ENCODE measurements around the gene LZTFL1.
"Not testable (repeated sequence)": the region's sequence is repeated elsewhere in the genome, so short reads cannot be mapped to it uniquely, and the experiment has no call there.

The LZTFL1 gene

DNA sequence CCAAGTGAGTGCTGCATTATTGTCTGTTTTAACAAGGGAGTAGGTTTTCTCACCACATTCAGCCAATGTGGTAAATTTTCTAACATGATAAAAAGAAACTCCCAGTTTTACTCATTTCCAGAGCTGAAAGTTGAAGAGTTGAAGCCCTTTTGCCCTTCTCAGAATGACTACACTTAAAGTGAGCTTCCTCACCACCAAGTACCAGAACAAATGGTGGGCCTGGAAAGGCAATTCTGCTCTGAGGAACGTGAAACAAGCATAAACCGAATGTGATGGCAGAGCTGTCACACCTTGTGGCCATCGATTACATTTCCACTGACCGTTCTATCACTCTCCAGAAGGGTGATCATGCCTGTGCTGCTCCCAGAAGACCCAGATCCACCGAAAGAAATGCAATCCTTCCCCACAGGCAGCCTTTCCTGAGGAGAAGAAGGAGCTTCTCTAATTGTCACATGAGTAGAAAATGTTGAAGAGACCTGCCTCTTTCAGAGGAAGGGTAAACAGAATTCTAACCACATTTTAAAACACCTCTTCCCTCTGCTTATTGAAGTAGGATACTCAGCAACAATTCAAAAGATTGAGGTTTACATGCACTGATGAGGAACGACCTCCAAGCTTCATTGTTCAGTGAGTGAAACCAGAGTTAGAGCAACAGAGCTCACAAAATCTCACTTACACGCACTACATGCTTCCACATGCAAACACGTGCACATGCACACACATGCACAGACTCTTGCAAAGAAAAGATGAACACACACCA, 23.0 kb upstream of the LZTFL1 start:
- DNase-seq (ENCODE audit: low read depth in 3 of 3) = peak in 1 of 3 experiments; percentile 16

GRCh38 chr3:45861043-45861719, 19.3 kb upstream of the LZTFL1 start:
- no peak for DNase-seq (ENCODE audit: low read depth in 3 of 3)

DNA sequence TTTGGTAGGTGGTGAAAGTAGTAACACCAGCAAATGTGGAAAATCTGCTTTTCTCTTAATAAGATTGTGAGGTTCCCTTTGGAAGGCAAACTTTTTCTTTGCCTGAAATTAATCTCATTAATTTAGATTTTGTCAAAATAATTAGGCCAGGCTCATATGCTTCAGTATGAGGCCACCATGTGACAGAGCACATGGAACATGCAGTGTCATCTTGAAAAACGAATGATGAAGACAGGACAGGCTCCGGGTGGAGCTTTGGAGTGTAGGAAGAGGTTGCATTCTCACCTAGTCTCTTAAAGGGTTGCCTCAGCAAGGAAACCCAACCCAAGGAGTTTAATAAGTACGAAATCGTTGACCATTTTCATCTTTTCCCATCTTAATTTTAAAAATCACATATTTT, 18.6 kb upstream of the LZTFL1 start:
- no peak for DNase-seq (ENCODE audit: low read depth in 3 of 3)

GRCh38 chr3:45858809-45859543, 17.1 kb upstream of the LZTFL1 start:
- DNase-seq (ENCODE audit: low read depth in 3 of 3) = no peak

- not testable (repeated sequence) for DNase-seq (ENCODE audit: low read depth in 3 of 3)
These were observed 15.1 kb upstream of the LZTFL1 start for GRCh38 chr3:45857024-45857423.

DNA sequence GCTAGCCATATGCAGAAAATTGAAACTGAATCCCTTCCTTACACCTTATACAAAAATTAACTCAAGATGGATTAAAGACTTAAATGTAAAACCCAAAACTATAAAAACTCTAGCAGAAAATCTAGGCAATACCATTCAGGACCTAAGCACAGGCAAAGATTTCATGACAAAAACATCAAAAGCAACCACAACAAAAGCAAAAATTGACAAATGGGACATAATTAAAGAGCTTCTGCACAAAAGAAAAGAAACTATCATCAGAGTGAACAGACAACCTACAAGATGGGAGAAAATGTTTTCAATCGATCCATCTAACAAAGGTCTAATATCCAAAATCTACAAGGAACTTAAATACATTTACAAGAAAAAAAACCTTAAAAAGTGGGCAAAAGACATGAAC, 14.4 kb upstream of the LZTFL1 start:
- not testable (repeated sequence) for DNase-seq (ENCODE audit: low read depth in 3 of 3)

DNA sequence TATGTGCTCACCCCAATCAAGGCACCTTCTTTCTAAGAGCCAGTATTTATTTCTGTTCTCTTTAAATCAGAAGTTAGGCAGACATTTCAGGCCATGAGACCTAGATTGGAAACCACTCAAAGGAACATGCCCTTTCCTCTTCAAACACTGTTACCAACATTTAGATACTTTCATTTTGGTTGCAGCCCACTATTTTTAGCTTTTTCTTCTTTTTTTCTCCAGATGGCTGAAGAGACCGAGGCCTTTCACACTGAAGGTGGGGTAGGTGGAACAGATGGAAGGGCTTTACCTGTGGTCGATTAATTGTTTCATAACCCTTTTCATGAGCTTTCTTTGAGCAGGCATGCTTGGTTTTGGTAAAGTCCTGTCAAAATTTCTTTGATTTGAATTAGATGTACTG, 10.9 kb upstream of the LZTFL1 start:
- no peak for DNase-seq (ENCODE audit: low read depth in 3 of 3)

GRCh38 chr3:45848392-45848791, 6.5 kb upstream of the LZTFL1 start:
- no peak for DNase-seq (ENCODE audit: low read depth in 3 of 3)

- DNase-seq (ENCODE audit: low read depth in 3 of 3) = no peak
These were observed 2.7 kb upstream of the LZTFL1 start for GRCh38 chr3:45844616-45845015.

GRCh38 chr3:45842851-45843625, 1.1 kb upstream of the LZTFL1 start:
- DNase-seq (ENCODE audit: low read depth in 3 of 3) = no peak

GRCh38 chr3:45841420-45841756, 531 bp downstream of the LZTFL1 start:
- peak in 1 of 3 experiments; percentile 4 for DNase-seq (ENCODE audit: low read depth in 3 of 3)

DNA sequence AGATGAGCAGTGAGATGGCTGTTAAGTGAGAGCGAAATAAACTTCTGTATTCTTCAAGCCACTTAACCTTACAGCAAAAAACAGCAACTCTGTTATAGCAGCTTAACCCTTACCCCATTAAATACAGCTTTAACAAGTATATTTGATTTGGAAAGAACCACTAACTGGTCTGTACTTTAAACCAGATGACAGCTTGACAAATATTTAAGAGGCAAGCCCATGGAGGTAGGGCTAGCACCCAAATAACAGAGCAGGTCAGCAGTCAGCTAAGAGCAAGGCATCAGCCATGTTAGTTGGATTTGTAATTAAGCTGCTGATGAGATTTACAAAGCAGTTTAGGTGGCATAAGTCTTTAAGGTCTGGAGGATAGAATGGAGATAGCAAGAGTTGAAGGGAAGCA, 3.5 kb downstream of the LZTFL1 start:
- DNase-seq (ENCODE audit: low read depth in 3 of 3) = no peak

DNA sequence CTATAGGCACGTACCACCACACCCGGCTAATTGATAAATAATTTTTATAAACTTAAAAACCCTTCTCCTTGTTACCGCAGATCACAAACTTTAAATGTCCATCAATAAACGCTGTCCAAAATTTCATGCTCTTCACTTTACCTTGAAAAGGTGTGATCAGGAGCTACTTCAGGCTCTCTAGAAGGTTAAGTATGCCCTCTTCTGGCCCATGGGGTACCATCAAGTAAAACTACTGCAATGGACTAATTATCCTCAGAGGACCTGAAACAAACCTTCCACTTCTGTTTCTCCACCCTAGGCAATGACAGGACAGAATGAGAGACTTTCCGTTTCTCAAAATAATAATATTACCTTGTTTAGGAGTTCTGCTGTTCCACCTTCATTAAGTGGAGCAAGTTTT, 9.2 kb downstream of the LZTFL1 start:
- no peak for DNase-seq (ENCODE audit: low read depth in 3 of 3)

- DNase-seq (ENCODE audit: low read depth in 3 of 3) = no peak
These were observed 11.8 kb downstream of the LZTFL1 start for GRCh38 chr3:45830121-45830520.

GRCh38 chr3:45826908-45827307, 15.0 kb downstream of the LZTFL1 start:
- no peak for DNase-seq (ENCODE audit: low read depth in 3 of 3)

DNA sequence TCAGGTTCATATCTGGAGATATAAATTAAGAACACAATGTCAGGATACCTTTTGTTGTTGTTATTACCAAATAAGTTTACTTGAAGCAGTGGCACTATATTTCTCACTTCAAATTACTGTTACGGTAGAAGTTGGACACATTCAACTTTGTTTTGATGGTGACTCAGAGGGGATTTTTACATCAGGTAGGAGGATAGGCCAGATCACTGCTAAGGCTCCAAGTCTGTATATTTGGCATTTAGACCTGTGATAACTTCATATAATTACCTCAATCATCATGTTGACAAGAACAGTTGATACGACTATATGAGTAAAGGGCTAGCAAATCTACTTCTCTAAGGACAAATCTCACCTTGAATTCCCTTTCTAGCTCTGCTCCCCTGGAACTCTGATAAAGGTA, 15.6 kb downstream of the LZTFL1 start:
- no peak for DNase-seq (ENCODE audit: low read depth in 3 of 3)

- no peak for DNase-seq (ENCODE audit: low read depth in 3 of 3)
These were observed 20.8 kb downstream of the LZTFL1 start for GRCh38 chr3:45821127-45821526.

DNA sequence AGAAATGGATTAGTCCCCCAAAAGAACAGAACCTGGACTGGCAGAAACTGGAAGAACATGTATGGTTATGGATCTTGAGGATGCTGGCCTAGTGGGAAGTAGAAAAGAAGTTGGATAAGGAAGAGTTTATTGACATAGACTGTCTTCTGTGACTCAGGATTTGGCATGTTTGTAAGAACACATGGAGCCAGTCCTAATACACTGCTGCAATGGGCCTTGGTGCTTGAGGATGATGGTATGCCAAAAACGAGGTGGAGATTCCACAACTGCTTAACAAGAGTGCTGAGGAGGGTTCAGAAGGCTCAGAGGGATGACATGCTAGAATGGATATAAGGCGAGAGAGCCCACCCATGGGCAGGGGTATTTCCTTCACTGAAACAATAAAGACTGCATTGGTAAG, 22.4 kb downstream of the LZTFL1 start:
- DNase-seq (ENCODE audit: low read depth in 3 of 3) = no peak

GRCh38 chr3:45817831-45818522, 23.9 kb downstream of the LZTFL1 start:
- no peak for DNase-seq (ENCODE audit: low read depth in 3 of 3)

- DNase-seq (ENCODE audit: low read depth in 3 of 3) = no peak
These were observed 25.4 kb downstream of the LZTFL1 start for GRCh38 chr3:45816544-45816943.

DNA sequence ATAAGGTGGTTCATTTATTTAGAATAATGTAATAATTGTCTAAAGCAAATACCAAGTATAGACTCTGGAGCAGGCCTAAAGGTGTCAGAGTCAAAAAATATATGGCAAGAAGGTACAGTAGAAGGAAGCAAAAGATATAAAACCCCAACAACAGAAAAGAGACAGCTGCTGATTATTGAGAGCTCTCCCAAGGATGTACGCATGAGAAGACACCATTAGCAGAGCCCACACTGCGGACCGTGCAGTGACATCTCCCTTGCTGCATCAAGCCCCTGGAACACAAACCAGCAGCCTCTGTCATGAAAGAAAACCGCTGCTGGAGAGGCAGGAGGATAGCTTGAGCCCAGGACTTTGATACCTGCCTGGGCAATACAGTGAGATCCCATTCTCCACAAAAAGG, 27.6 kb downstream of the LZTFL1 start:
- no peak for DNase-seq (ENCODE audit: low read depth in 3 of 3)
